Keratinocyte (primary cell): ENCODE measurements around the gene DUSP18.

Experiments used
- EZH2 ChIP-seq: IDR thresholded peaks from one replicate; pipeline ENCODE4 v1.6.1; 2012; ENCODE audit warnings: inconsistent platforms, mild to moderate bottlenecking, low read length, moderate library complexity
- TF ChIP-seq, protein P1 (sequence below), 3 experiments: IDR thresholded peaks in 1 of 3; conservative IDR thresholded peaks in 1 of 3; optimal IDR thresholded peaks in 1 of 3; 2 replicates in 2 of 3; 3 replicates in 1 of 3; pipeline versions ENCODE3 to v1.5.1; 2011; ENCODE audit warnings: low read length in 3 of 3, mild to moderate bottlenecking in 3 of 3, moderate library complexity in 2 of 3, control low read depth in 1 of 3, inconsistent platforms in 1 of 3; ENCODE audit not compliant: insufficient read depth in 2 of 3; ENCODE audit errors: extremely low read depth in 1 of 3

DNA sequence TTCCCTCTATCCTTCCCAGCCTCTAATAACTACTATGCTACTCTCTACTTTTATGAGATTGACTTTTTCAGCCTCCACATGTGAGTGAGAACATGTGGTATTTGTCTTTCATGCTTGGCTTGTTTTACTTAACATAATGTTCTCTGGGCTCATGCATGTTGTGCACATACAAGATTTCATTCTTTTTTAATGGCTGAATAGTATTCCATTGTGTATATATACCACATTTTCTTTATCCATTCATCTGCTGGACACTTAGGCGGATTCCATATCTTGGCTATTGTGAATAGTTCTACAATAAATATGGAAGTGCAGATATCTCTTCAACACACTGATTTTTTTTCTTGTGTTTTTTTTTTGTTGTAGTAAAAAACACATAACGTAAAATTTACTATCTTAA lies 46.4 kb upstream of the DUSP18 start:
- TF ChIP-seq, protein P1, sequence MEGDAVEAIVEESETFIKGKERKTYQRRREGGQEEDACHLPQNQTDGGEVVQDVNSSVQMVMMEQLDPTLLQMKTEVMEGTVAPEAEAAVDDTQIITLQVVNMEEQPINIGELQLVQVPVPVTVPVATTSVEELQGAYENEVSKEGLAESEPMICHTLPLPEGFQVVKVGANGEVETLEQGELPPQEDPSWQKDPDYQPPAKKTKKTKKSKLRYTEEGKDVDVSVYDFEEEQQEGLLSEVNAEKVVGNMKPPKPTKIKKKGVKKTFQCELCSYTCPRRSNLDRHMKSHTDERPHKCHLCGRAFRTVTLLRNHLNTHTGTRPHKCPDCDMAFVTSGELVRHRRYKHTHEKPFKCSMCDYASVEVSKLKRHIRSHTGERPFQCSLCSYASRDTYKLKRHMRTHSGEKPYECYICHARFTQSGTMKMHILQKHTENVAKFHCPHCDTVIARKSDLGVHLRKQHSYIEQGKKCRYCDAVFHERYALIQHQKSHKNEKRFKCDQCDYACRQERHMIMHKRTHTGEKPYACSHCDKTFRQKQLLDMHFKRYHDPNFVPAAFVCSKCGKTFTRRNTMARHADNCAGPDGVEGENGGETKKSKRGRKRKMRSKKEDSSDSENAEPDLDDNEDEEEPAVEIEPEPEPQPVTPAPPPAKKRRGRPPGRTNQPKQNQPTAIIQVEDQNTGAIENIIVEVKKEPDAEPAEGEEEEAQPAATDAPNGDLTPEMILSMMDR (optimal IDR thresholded peaks at IDR 0.05 in 1 of 3, IDR thresholded peaks at IDR 0.05 in 1 of 3, conservative IDR thresholded peaks at IDR 0.05 in 1 of 3; ENCODE audit: extremely low read depth in 1 of 3, insufficient read depth in 2 of 3, low read length in 3 of 3): no peak
- TF ChIP-seq EZH2: no peak
